AG08396 (cell line): ENCODE data around the gene FOSB.
A peak's percentile ranks its signal among the peaks of the same experiment; 100 is the strongest.

Experiments
- DNase-seq: peaks from one replicate; pipeline ENCODE4 v3.0.0; 2012; ENCODE audit warnings: low spot score, mixed read lengths

Gene FOSB

DNA sequence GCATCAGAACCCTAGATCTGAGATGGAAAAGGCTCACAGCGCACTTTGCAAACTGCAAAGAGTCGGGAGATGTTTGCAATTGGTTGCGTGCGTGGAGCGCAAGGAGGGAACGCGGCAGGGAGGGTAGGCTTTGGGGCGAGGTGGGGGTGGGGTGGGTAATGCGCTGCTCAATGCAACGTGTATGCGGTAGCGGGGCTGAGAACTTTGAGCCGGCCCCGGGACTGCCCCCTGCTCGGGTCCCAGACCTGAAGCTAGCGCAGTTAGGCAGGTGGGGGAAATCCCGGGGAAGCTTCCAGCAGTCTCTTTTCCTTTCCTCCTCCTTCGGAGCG, 971 bp downstream of the FOSB start:
- peak; percentile 49 for DNase-seq

- peak; percentile 92 for DNase-seq
Measured at GRCh38 chr19:45469132-45469944, 1.5 kb downstream of the FOSB start.

DNA sequence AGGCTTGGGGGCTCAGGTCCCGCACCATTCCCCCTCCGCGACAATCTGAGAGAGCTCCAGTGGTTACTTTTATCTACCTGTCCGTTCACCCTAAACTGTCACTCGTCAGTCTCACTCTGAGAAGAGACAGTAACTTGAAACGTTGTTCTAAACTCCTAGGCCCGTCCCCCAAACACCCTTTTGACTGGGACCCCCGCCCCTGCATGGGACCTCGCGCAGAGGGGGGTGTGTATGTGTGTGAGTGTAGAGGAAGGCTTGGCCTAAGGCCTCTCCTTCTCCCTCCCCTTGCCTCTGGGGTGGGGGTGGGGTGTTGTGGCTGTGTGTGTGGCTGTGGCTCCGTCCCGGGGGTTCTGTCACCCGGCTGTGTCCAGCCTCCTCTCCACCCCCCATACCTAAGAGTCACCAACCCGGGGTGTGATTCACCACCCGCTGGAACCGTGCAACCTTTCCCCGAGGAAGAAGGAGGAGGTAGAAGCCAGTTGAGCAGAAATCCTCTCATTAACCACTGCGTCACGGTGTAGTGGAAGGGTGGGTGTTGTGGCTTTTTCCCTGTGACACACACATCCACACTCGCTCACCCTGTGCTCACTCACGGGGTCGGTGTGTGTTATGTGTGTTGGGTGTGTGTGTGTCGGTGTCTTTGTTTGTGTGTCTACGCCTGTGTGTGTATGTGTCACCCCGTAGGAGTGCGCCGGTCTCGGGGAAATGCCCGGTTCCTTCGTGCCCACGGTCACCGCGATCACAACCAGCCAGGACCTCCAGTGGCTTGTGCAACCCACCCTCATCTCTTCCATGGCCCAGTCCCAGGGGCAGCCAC, 2.4 kb downstream of the FOSB start:
- peak; percentile 53 for DNase-seq

DNA sequence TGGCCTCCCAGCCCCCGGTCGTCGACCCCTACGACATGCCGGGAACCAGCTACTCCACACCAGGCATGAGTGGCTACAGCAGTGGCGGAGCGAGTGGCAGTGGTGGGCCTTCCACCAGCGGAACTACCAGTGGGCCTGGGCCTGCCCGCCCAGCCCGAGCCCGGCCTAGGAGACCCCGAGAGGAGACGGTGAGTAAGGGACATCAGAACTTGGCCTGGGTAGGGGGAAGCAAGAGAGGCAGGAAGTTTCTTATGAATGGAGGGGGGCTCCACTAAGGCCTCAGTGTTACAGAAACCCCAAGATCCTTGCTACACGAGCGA, 2.9 kb downstream of the FOSB start:
- DNase-seq, result no peak

GRCh38 chr19:45471111-45471930, 3.5 kb downstream of the FOSB start:
- DNase-seq, result no peak

GRCh38 chr19:45471931-45472562, 4.3 kb downstream of the FOSB start:
- no peak for DNase-seq

DNA sequence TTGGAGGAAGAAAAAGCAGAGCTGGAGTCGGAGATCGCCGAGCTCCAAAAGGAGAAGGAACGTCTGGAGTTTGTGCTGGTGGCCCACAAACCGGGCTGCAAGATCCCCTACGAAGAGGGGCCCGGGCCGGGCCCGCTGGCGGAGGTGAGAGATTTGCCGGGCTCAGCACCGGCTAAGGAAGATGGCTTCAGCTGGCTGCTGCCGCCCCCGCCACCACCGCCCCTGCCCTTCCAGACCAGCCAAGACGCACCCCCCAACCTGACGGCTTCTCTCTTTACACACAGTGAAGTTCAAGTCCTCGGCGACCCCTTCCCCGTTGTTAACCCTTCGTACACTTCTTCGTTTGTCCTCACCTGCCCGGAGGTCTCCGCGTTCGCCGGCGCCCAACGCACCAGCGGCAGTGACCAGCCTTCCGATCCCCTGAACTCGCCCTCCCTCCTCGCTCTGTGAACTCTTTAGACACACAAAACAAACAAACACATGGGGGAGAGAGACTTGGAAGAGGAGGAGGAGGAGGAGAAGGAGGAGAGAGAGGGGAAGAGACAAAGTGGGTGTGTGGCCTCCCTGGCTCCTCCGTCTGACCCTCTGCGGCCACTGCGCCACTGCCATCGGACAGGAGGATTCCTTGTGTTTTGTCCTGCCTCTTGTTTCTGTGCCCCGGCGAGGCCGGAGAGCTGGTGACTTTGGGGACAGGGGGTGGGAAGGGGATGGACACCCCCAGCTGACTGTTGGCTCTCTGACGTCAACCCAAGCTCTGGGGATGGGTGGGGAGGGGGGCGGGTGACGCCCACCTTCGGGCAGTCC, 5.0 kb downstream of the FOSB start:
- no peak for DNase-seq

DNA sequence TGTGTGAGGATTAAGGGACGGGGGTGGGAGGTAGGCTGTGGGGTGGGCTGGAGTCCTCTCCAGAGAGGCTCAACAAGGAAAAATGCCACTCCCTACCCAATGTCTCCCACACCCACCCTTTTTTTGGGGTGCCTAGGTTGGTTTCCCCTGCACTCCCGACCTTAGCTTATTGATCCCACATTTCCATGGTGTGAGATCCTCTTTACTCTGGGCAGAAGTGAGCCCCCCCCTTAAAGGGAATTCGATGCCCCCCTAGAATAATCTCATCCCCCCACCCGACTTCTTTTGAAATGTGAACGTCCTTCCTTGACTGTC, 5.5 kb downstream of the FOSB start:
- no peak for DNase-seq

- DNase-seq, result no peak
Measured at GRCh38 chr19:45473682-45474605, 6.1 kb downstream of the FOSB start.

GRCh38 chr19:45474606-45475521, 7.1 kb downstream of the FOSB start:
- DNase-seq, result no peak

DNA sequence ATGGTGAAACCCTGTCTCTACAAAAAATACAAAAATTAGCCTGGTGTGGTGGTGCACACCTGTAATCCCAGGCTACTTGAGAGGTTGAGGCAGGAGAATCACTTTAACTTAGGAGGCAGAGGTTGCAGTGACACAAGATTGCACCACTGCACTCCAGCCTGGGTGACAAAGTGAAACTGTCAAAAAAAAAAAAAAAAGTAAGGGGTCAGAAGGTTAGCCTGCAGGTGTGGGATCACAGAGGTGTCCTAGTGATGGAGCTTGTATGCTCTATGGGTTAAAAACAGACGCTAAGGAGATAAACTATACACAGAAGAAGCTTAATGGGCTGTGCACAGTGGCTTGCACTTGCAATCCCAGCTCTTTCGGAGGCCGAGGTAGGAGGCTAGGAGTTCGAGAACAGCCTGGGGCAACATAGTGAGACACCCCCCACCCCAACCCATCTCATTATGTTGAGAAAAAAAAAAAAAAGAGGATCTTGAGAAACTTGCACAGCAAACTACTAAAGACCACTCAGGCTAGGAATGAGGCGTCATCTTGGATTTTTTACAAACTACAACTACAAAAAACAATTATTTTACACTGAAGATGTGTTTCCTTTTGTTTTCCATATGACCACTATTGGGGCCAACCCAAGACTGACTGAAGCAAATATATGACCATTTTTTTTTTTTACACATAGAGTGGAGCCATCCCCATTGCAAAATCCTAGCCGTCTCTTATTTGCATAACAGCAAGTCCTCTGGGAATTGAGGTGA, 7.9 kb downstream of the FOSB start:
- no peak for DNase-seq

GRCh38 chr19:45476304-45476703, 8.5 kb downstream of the FOSB start:
- no peak for DNase-seq

- DNase-seq, result no peak
Measured at GRCh38 chr19:45477186-45477585, 9.4 kb downstream of the FOSB start.

DNA sequence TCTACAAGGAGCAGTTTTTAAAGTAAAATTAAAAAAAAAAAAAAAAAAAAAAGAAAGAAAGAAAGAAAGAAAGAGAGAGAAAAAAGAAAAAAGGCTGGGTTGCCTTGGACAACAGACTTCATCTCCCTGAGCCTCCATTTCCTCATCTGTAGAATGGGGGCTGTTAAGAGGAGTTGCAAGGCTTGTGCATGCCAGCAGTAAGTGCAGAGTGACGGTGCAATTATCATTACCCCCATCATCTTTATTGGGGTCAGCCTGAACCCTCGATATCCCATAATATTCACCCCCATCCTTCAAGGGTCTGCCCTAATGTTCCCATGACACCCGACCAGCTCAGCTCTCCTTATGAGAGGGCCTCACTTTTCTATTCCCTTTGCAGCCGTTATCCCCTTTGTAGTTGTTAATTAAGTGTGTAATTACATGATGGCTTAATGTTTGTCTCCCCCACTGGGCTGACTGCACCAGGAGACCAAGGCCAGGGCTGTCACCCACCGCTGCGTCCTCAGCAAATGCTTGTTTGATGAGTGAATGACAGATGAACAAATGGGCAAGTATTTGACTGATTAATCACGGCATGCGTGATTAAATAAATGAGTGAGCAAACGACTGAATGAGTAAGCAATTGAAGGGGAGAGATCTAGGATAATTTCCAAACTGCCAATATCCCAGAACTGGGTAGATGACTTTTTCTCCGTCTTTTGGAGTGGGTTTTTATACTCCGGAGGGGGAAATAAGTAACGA, 10.1 kb downstream of the FOSB start:
- no peak for DNase-seq

GRCh38 chr19:45478454-45479238, 10.8 kb downstream of the FOSB start:
- DNase-seq, result peak; percentile 76

DNA sequence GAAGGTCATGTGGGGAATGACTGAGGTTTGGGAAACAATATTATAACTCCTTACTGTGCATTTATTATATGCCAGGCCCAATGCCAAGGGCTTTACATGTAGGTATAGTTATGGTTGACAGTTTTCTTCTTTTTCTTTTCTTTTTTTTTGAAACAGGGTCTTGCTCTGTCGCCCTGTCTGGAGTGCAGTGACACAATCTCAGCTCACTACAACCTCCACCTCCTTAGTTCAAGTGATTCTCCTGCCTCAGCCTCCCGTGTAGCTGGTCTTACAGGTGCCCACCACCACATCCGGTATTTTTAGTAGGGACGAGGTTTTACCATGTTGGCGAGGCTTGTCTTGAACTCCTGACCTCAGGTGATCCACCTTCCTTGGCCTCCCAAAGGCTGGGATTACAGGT, 15.2 kb downstream of the FOSB start:
- no peak for DNase-seq

- no peak for DNase-seq
Measured at GRCh38 chr19:45484273-45484945, 16.6 kb downstream of the FOSB start.
